ENCODE measurements around the gene CSNK1D. TPM values are rescaled to one million over a fixed set of nuclear protein-coding genes. Genes with fewer than 3 reads are reported as not detected.

CSNK1D gene
- total and polyA plus RNA-seq, 10 of the 15 experiments (the other 5 are each of a cell fraction or from before 2014, with no cell fraction given), result 5.7 to 105 (median 58.1) TPM

GRCh38 chr17:82235775-82236141 lies 37.7 kb downstream of the CSNK1D start:
- peaks cover 4 to 27% of the 10 kb centered on the region in 2 experiments; a peak in 3 of 4 replicates for H3K36me3 ChIP-seq (ENCODE audit: control insufficient read depth in 2 of 2, insufficient read depth in 2 of 2, low read length in 1 of 2)
- POLR2A ChIA-PET, result interaction anchor here (0.9 kb wide), 1 partner anchor 15 kb away, joined by 3 read pairs; no protein-coding TSS in a partner anchor
- H3K9ac ChIP-seq (ENCODE audit: control insufficient read depth, insufficient read depth, low read length), result no peak overlapping the region
- H3K79me2 ChIP-seq (ENCODE audit: control insufficient read depth, insufficient read depth, low read length), result peaks cover 54% of the 10 kb centered on the region
- H3K27me3 ChIP-seq (replicated peaks in 1 of 2; ENCODE audit: control insufficient read depth in 2 of 2, insufficient read depth in 2 of 2, low read length in 1 of 2), result no peaks in the 10 kb centered on the region
- peaks cover 3% of the 10 kb centered on the region; the same call in 1 of the 2 replicates for H4K20me1 ChIP-seq (ENCODE audit: control insufficient read depth, insufficient read depth)
- H3K9me3 ChIP-seq (replicated peaks; ENCODE audit: control insufficient read depth, insufficient read depth, low read length), result no peaks in the 10 kb centered on the region
- DNase-seq (ENCODE audit: low read depth, low spot score) (no peak), ATAC-seq (no peak), FAIRE-seq (no peak)
- BruUV-seq (replicated peaks), result no TSS peak
- CTCF ChIA-PET, result interaction anchor here (0.5 to 2.9 kb wide), 18 partner anchors 21 to 110 kb away, joined by 3 to 15 read pairs (median 4); partner anchors contain the start of gene CD7
- H2AFZ ChIP-seq (ENCODE audit: control insufficient read depth, low read depth, low read length), result no peak overlapping the region
- RAD21 ChIA-PET (ENCODE audit: unreplicated experiment), result interaction anchor here (1.3 to 2.2 kb wide), 7 partner anchors 30 to 206 kb away, joined by 3 to 8 read pairs (median 5); no protein-coding TSS in a partner anchor
- in situ Hi-C loops (cut with MboI) (no loop called here), intact Hi-C loops (cut with micrococcal nuclease; ENCODE audit: unreplicated experiment) (no loop called here)
- no peak overlapping the region for H3K4me3 ChIP-seq
- WGBS (ENCODE audit: insufficient coverage, insufficient replicate concordance, low lambda C conversion rate, missing lambda C conversion rate), result 74% methylated on average over 15 of the region's 15 CpGs
- 0 out of 2 replicates have a peak overlapping the region, but pooled peaks have one; percentile 13 for H3K4me2 ChIP-seq (ENCODE audit: control insufficient read depth, insufficient read depth)
- SMC1A ChIA-PET (ENCODE audit: uncharacterized antibody, unreplicated experiment), result interaction anchor here (0.9 to 1.8 kb wide), 4 partner anchors 27 to 115 kb away, joined by 3 to 6 read pairs (median 4); no protein-coding TSS in a partner anchor
- H3K27ac ChIP-seq (ENCODE audit: control insufficient read depth, insufficient read depth), result no peak overlapping the region
- TF ChIP-seq BCL3 (IDR thresholded peaks at IDR 0.05; ENCODE audit: borderline replicate concordance, insufficient read depth, low read depth, low read length, poor library complexity, severe bottlenecking), result no peak
- TF ChIP-seq LARP7 (IDR thresholded peaks at IDR 0.05), result 0 out of 2 replicates have a peak, but pooled peaks have one; percentile 12
- TF ChIP-seq POLR2AphosphoS5 (IDR thresholded peaks at IDR 0.05; ENCODE audit: low read length), result 0 out of 2 replicates have a peak, but pooled peaks have one; percentile 8
- H3K4me1 ChIP-seq (ENCODE audit: control insufficient read depth, insufficient read depth, low read length), result peaks cover 58% of the 10 kb centered on the region

Data from GM12878 (cell line).